Activated gamma-delta T cell treated with anti-CD3 and anti-CD28 coated beads, Interleukin-2, amount 50 U/mL, for 16 hours (primary cell): Measurements from ENCODE around the gene ZNF892.
"Not testable (repeated sequence)": the region's sequence is repeated elsewhere in the genome, so short reads cannot be mapped to it uniquely, and the experiment has no call there.

Source experiments
- DNase-seq: peaks from one replicate; pipeline ENCODE4 v3.0.0-alpha.2; 2020; ENCODE audit warnings: low read depth

Gene ZNF892

GRCh38 chr2:95231723-95232122 lies 24.4 kb downstream of the ZNF892 start:
- DNase-seq = no peak

DNA sequence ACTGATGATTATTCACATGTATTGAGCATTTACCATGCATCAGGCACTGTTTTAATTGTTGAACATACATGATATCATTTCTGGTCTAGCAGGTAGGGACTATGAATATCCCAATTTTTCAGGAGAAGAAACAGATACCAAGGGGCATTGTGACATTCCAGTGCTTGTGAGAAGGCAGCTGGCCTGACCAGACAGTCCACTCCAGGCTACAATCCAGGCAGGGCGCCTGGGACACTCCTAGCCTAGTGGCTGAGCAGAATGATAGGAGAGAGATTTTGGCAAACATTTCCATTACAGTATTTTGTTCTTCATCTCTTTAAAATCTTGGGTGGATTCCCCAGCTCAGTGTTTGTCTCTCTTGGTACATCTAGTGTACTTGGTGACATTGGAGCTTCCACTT lies 24.9 kb downstream of the ZNF892 start:
- DNase-seq = no peak

- no peak for DNase-seq
Observed at GRCh38 chr2:95234286-95234785, 27.0 kb downstream of the ZNF892 start.

DNA sequence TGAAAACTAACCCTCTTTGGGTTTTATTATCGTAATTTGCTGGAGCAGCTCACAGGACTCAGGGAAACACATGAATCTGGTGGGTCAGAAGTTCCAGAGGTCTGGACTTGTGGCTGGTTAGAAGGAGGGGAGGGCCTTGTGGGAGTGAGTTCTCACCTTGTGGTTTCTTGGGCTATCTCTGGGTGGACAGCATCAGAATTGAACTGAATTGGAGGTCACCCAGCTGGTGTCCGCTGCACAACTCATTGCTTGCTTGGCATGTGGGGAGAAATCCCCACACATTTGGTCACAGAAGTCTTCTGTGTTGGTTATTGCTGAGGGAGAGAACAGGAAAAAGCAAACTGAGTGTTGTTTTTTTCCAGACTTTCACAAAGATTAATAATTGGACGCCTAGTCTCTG lies 27.5 kb downstream of the ZNF892 start:
- no peak for DNase-seq

GRCh38 chr2:95238131-95238530 lies 30.8 kb downstream of the ZNF892 start:
- no peak for DNase-seq

DNA sequence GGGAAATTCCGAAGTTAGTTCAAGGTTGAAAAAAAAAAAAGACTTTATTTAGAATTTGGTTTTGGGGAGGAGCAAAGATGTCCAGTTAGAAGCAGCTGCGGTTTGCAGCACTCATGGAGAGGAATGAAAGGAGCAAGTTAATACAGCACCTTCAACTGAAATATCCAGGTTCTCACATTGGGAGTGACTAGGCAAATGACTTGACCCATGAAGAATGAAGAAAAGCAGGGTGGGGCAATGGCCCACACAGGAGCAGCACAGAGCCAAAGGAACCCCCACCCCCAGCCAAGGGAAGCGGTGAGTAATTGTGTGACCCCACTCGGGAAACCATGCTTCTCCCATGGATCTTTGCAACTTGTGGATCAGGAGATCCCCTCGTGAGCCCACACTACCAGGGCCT lies 32.8 kb downstream of the ZNF892 start:
- no peak for DNase-seq

DNA sequence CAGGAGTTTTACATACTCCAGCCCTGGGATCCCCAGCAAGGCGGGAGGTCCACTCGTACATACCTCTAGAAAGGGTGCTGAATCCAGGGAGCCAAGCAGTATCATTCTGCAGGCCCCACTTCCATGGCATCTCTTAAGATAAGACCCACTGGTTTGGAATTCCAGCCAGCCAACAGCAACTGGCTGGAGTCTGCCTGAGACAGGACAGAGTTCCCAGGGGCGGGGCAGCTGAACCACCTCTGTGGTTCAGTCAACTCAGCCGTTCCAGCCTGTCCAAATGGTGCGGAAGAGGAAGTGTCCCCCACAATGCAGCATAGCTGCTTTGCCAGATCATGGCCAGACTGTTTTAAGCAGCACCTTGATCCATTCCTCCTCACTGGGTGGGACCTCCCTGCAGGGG lies 33.2 kb downstream of the ZNF892 start:
- DNase-seq = no peak

DNA sequence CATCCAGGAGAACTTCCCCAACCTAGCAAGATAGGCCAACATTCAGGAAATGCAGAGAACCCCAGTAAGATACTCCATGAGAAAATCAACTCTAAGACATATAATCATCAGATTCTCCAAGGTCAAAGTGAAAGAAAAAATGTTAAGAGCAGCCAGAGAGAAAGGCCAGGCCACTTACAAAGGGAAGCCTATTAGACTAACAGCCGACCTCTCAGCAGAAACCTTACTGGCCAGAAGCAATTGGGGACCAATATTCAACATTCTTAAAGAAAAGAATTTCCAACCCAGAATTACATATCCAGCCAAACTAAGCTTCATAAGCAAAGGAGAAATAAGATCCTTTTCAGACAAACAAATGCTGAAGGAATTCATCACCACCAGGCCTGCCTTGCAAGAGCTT lies 34.8 kb downstream of the ZNF892 start:
- not testable (repeated sequence) for DNase-seq
